GM18867 (cell line): ENCODE measurements around the gene ZEB2.

ENCODE experiments used
- ATAC-seq: cut with Tn5 transposase; IDR thresholded peaks from one replicate; pipeline ENCODE4 v1.9.1; 2021; ENCODE audit warnings: mild to moderate bottlenecking, moderate library complexity; ENCODE audit not compliant: unreplicated experiment

ZEB2 gene

GRCh38 chr2:144401036-144401435 lies 118.9 kb downstream of the ZEB2 start:
- ATAC-seq: no peak

GRCh38 chr2:144396318-144396717 lies 123.6 kb downstream of the ZEB2 start:
- ATAC-seq: no peak

GRCh38 chr2:144390424-144391020 lies 129.4 kb downstream of the ZEB2 start:
- no peak for ATAC-seq

DNA sequence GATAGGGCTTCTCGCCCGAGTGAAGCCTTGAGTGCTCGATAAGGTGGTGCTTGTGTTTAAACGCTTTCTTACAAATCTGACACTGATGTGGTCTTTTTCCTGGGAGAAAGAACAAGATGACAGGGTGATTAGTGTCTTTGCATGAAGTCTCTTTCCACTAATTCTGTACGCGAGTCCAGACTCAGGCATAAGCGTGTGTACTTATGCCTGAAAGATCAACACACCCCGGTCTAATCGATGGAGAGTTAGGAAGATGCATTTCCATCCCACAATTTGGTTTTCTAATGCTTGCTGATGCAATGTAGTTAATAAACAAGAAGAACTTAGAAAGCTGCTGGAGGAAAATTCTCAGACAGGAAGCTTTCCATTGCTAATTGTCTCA lies 130.0 kb downstream of the ZEB2 start:
- ATAC-seq: no peak

- no peak for ATAC-seq
Measured at GRCh38 chr2:144389151-144389929, 130.6 kb downstream of the ZEB2 start.

GRCh38 chr2:144385381-144385780 lies 134.5 kb downstream of the ZEB2 start:
- ATAC-seq: no peak

- no peak for ATAC-seq
Measured at GRCh38 chr2:144383571-144384100, 136.3 kb downstream of the ZEB2 start.

- peak; percentile 99 for ATAC-seq
Measured at GRCh38 chr2:144382849-144383248, 137.1 kb downstream of the ZEB2 start.

GRCh38 chr2:144381716-144382115 lies 138.2 kb downstream of the ZEB2 start:
- ATAC-seq: no peak

GRCh38 chr2:144379851-144380311 lies 140.0 kb downstream of the ZEB2 start:
- ATAC-seq: no peak

GRCh38 chr2:144378551-144378950 lies 141.4 kb downstream of the ZEB2 start:
- ATAC-seq: no peak

GRCh38 chr2:144377914-144378313 lies 142.0 kb downstream of the ZEB2 start:
- no peak for ATAC-seq

GRCh38 chr2:144376926-144377325 lies 143.0 kb downstream of the ZEB2 start:
- no peak for ATAC-seq

DNA sequence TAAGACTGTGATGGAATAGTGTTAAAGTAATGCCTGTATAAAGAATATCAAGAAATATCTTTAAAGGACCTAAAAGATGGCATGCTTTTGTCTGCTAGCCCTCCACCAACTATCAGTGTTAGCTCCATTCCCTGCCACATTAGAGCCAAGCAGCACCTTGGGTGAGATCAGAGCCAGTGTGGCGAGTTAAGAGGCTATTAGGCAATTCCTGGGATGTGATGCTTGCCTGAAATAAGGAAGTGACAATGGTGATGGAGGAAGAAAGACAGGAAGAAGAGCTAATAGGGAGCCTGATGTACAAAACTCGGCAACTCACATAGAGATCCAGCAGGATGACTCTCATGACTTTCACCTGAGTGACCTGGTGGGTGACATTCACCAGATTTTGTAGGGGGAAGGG lies 143.5 kb downstream of the ZEB2 start:
- no peak for ATAC-seq

DNA sequence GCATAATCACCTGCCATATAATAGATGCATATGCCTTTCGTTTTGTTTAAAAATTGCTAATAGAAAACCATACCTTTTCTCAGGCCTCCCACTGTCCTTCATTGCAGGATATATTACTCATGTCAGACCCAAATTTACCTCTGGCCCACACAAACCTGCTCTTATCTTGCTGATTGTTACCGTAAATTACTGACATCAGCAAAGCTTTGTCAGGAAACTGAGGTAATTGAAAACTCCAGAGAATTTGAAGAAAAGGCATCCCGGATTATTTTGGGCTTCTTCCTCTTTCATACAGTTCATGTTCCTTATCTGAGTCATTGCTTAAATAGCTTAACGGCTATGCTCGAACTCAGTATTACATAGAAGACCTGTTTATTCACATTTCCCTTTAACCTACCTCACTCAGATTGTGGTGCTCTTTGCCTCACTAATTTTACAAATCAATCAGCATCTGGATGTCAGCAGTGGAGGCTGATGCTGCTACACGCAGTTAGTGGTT lies 145.7 kb downstream of the ZEB2 start:
- peak; percentile 62 for ATAC-seq

- no peak for ATAC-seq
Measured at GRCh38 chr2:144372410-144373080, 147.4 kb downstream of the ZEB2 start.

- peak; percentile 41 for ATAC-seq
Measured at GRCh38 chr2:144370937-144371584, 148.9 kb downstream of the ZEB2 start.

DNA sequence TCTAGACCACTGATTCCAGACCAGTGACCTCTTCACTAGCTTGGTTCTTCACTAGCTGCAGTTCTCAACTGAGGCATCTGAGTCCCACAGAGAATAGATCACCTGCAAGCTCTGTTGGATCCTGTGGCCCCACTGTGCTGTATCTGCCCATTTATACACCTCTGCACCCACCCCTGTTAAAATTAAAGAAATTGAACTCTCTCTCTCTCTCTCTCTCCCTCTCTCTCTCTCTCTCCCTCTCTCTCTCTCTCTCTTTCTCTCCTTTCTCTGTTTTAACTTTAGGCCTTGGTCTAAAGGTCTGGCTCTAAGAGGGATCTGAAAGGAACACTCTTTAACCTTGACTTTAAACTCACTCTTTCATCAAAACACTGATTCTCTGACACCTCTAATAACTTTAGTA lies 150.5 kb downstream of the ZEB2 start:
- ATAC-seq: no peak

DNA sequence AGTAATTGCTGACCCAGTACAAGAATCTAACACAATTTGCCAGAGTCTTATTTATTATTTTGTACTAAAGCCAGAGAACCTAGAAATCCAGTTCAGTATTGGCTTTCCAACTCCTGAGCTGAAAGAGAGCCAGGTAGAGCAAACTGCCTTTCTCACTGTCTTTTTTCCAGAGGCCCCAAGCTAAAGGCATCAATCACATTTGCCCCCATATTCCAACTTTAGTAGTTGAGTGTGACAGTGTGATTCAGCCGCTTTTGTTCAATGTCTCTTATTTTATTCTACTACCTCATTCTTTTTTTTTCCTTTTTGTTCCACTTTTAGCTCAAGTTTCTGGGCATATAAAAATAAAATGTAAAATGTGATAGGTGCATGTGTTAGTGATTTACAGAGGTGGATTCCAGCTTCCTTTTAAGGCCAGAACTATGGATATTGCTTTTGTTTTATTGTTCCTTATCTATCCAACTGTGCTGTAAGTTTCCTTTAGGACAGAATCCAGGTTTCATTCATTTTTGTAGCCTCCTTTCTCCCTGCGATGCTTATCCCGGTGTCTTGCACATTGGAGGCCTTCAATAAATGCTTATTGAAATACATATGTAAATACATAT lies 153.0 kb downstream of the ZEB2 start:
- no peak for ATAC-seq

- ATAC-seq: peak; percentile 87
Measured at GRCh38 chr2:144364944-144365738, 154.8 kb downstream of the ZEB2 start.
